ENCODE measurements around the gene ZNF705A.
"Not testable (repeated sequence)": the region's sequence is repeated elsewhere in the genome, so short reads cannot be mapped to it uniquely, and the experiment has no call there.

The ZNF705A gene

GRCh38 chr12:8188088-8188487 lies 31.3 kb downstream of the ZNF705A start:
- not testable (repeated sequence) for DNase-seq

- not testable (repeated sequence) for DNase-seq
Observed at GRCh38 chr12:8197685-8198308, 41.0 kb downstream of the ZNF705A start.

DNA sequence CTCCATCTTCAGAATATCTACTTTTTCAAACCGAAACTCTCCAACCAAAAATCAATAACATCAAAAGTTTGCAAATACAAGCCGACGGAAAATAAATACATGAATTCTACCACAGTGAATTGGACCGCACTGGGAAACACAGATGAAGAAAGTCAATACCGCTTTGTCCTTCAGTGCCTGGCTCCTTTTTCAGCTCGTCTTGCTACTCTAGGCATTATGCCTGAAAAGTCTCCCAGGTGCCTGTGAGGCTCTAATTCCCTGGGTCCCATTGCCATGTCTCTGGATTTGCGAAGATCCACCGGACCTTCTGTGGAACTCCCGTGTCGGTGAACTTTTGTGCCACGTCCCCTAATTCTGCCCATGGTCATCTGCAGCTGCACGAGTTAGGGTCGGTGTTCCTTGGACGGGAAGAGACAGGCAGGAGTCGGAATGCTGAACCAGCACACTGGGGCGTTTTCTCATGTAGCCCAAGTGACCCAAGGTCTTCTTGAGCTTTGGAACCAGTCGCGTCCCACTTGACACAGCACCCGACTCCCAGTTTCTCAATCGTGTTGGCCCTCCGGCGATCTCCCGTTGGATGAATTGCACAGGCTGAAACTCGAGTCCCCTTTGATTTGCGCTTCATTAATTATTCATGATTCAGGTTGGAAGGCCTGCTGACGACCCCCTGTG lies 62.0 kb downstream of the ZNF705A start:
- not testable (repeated sequence) for DNase-seq

DNA sequence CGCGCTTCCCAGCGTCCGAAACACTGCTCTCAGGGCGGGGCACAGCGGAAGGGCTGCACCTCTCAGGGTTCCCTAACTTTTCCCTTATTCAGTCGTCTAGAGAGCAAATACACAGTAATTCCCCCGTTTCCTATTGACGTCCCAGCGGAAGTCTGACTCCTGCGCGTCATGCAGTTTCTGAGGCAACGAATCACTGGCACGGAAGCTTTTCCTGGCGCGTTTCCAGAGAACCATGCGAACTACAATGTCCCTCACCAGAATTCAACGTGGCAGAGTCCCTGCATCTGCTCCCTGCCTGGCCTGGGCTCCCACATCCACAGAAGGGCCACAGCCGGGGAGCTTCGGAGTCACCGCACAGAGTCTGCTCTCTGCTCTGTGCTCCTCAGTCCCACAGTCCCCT lies 64.6 kb downstream of the ZNF705A start:
- DNase-seq: not testable (repeated sequence)

DNA sequence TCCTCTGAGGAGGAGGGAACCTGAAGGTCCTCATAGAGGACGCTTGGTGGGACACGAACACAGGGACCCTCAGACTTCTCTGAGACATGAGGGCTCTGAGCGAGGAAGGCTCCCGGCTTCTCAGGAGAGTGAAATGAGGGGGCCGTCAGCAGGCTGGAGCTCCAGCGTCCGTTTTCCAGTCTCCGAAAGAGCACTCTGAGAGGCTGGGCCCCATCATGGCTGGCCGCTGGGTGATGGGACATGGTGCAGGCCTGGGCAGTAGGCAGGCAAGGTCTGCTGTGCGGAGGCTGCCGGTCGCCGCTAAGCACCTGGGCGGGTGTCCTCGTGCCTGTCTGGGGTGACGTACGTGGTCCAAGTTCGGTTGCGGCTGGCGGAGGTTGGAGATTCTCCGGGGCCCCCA lies 65.0 kb downstream of the ZNF705A start:
- not testable (repeated sequence) for DNase-seq

- not testable (repeated sequence) for DNase-seq
Observed at GRCh38 chr12:8222303-8222702, 65.5 kb downstream of the ZNF705A start.

DNA sequence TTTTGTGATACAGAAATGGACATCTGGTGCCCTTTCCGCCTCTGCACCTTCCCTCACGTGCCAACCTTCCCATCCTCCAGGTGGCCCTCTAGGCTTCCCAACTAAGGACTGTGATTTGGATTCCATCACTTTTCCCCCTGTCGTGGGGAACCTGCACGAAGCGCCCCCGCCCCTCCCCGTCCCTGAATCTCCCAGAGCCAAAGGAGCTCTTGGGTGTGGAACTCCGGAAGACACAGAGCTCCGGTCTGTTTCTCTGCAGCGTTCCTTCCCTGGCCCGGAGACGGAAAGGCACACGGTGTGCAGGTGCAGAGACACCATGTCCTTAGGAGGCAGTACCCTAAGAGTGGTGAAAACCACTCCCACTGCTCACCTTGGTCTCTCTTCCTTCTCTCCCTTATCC lies 66.8 kb downstream of the ZNF705A start:
- not testable (repeated sequence) for DNase-seq

DNA sequence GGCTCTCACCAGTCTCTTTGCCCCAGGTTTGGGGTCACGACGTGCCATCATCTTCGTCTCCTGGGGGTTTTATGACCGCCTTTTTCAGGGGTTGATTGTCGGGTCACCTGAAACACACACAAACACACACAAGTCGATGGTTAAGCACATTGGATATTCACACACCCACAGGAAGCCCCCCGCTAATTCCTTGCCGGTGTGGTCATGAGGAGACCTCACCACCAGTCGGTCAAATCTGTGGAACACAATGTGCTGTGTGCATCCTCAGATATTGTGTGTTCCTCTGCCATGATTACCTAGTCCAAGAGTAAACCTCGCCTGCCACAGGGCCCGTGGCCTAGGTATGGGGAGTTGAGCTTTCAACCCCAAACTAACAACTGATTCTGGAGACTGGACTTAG lies 68.0 kb downstream of the ZNF705A start:
- not testable (repeated sequence) for DNase-seq

GRCh38 chr12:8226355-8226754 lies 69.5 kb downstream of the ZNF705A start:
- no peak for DNase-seq

DNA sequence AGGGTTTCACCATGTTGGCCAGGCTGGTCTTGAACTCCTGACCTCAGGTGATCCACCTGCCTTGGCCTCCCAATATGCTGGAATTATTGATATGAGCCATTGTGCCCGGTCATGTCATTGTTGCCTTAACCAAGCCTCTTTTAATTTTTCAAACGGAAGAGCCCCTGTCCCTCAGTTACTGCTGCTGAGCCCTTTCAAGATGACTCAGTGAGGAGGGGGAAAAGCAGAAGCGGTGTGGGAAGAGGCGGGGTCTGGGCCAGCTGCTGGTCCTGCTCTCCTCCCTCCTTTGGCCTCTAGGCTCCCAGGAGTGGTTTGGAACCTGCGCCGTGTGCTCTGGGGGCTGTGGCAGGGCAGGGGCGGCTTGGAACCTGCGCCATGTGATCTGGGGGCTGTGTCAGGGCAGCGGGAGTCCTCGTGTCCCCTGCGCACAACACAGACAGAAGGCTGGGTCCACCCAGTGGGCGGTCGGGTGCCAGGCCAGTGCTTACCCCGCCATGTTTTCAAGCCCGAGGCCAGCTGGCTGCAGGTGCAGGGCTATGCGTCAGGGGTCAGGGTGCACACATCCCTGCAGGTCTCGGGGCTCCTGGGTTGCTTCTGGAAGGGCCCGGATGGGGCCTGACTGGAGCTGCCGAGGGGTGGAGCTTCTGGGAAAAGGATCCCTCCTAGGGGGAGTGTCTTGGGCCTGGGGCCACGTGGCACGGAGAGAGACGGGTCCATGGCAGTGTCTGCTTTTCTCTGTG lies 70.3 kb downstream of the ZNF705A start, which contains the start of gene FAM90A1:
Gene FAM90A1 (minus strand): TSS at position 627 of the 740 bp plus-strand sequence. CDS start 2,786 bp downstream, outside the sequence.
- not testable (repeated sequence) for DNase-seq

- not testable (repeated sequence) for DNase-seq
Observed at GRCh38 chr12:8227732-8228077, 70.9 kb downstream of the ZNF705A start.

- not testable (repeated sequence) for DNase-seq
Observed at GRCh38 chr12:8228607-8229006, 71.8 kb downstream of the ZNF705A start.

DNA sequence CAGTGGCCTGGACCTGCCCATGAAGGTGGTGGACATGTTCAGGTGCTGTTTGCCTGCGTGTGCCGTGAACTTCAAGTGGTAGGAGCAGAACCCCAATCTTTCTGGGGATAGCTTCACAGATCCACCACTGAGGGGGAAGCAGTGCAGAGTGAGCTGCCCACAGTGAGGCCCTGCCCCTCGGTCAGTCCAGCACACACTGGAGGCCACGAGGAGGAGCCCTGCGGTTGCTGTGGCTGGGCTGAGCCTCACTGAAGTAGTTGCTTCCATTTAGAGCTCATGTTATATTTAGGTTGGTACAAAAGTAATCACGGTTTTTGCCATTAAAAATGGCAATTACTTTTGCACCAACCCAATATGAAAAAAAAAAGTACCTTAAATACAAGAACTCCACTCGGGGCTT lies 72.7 kb downstream of the ZNF705A start:
- DNase-seq: not testable (repeated sequence)
